Measurements from ENCODE around the gene HSPB1.
"Not testable (repeated sequence)": the region's sequence is repeated elsewhere in the genome, so short reads cannot be mapped to it uniquely, and the experiment has no call there.

Gene HSPB1

GRCh38 chr7:76269895-76270294, 32.6 kb upstream of the HSPB1 start:
- peaks cover 0 to 4% of the 10 kb centered on the region in 2 donors for H3K4me1 Mint-ChIP-seq (ENCODE audit: low read depth in 2 of 2)

GRCh38 chr7:76271384-76271783, 31.1 kb upstream of the HSPB1 start:
- H3K4me1 Mint-ChIP-seq (ENCODE audit: low read depth in 2 of 2); H3K27ac Mint-ChIP-seq; DNase-seq; H3K4me3 Mint-ChIP-seq; H3K9me3 Mint-ChIP-seq; H3K36me3 Mint-ChIP-seq (ENCODE audit: insufficient read depth); ATAC-seq (replicated peaks): not testable (repeated sequence)
- peaks cover 55 to 56% of the 10 kb centered on the region in 2 donors for H3K27me3 Mint-ChIP-seq

More at GRCh38 chr7:76269895-76270294, 32.6 kb upstream of the HSPB1 start:
- ATAC-seq (replicated peaks) (no peak), DNase-seq (no peak)
- H3K27me3 Mint-ChIP-seq, result peaks cover 54 to 60% of the 10 kb centered on the region in 2 donors
- no peak overlapping the region for H3K27ac Mint-ChIP-seq
- no peak overlapping the region for H3K4me3 Mint-ChIP-seq
- no peaks in the 10 kb centered on the region for H3K9me3 Mint-ChIP-seq
- H3K36me3 Mint-ChIP-seq (ENCODE audit: insufficient read depth), result no peaks in the 10 kb centered on the region

GRCh38 chr7:76272142-76272541, 30.3 kb upstream of the HSPB1 start:
- Mint-ChIP-seq H3K4me3 (no peak overlapping the region), H3K4me1 (ENCODE audit: low read depth in 2 of 2) (peaks cover 0 to 4% of the 10 kb centered on the region in 2 donors), H3K9me3 (no peaks in the 10 kb centered on the region), H3K27ac (no peak overlapping the region), H3K27me3 (peaks cover 60 to 62% of the 10 kb centered on the region in 2 donors), H3K36me3 (ENCODE audit: insufficient read depth) (no peaks in the 10 kb centered on the region)
- DNase-seq, result no peak
- ATAC-seq (replicated peaks), result no peak

- Mint-ChIP-seq H3K4me1 (ENCODE audit: low read depth in 2 of 2) (peaks cover 0 to 4% of the 10 kb centered on the region in 2 donors), H3K27ac (no peak overlapping the region), H3K4me3 (no peak overlapping the region), H3K27me3 (peaks cover 55 to 57% of the 10 kb centered on the region in 2 donors), H3K36me3 (ENCODE audit: insufficient read depth) (no peaks in the 10 kb centered on the region), H3K9me3 (no peaks in the 10 kb centered on the region)
- DNase-seq (no peak), ATAC-seq (replicated peaks) (no peak)
Measured at GRCh38 chr7:76272851-76273497, 29.5 kb upstream of the HSPB1 start.

- Mint-ChIP-seq H3K4me3 (no peak overlapping the region), H3K4me1 (ENCODE audit: low read depth in 2 of 2) (peaks cover 0 to 2% of the 10 kb centered on the region in 2 donors), H3K36me3 (ENCODE audit: insufficient read depth) (no peaks in the 10 kb centered on the region), H3K27me3 (peaks cover 50 to 52% of the 10 kb centered on the region in 2 donors), H3K9me3 (no peaks in the 10 kb centered on the region), H3K27ac (no peak overlapping the region)
- no peak for ATAC-seq (replicated peaks)
- no peak for DNase-seq
Measured at GRCh38 chr7:76273503-76273902, 29.0 kb upstream of the HSPB1 start.

- Mint-ChIP-seq H3K9me3 (no peaks in the 10 kb centered on the region), H3K27me3 (peaks cover 44 to 69% of the 10 kb centered on the region in 2 donors), H3K4me3 (no peak overlapping the region), H3K27ac (no peak overlapping the region), H3K36me3 (ENCODE audit: insufficient read depth) (peaks cover 5% of the 10 kb centered on the region), H3K4me1 (ENCODE audit: low read depth in 2 of 2) (peaks cover 12 to 13% of the 10 kb centered on the region in 2 donors)
- no peak for ATAC-seq (replicated peaks)
- DNase-seq, result no peak
Measured at GRCh38 chr7:76278540-76278939, 23.9 kb upstream of the HSPB1 start.

- Mint-ChIP-seq H3K27ac (no peak overlapping the region), H3K9me3 (no peaks in the 10 kb centered on the region), H3K4me1 (ENCODE audit: low read depth in 2 of 2) (peaks cover 13 to 15% of the 10 kb centered on the region in 2 donors), H3K36me3 (ENCODE audit: insufficient read depth) (peaks cover 10% of the 10 kb centered on the region), H3K27me3 (peaks cover 48 to 67% of the 10 kb centered on the region in 2 donors), H3K4me3 (peak overlapping the region; percentile 70 to 80)
- ATAC-seq (replicated peaks), result no peak
- DNase-seq, result no peak
Measured at GRCh38 chr7:76280408-76280807, 22.1 kb upstream of the HSPB1 start.

GRCh38 chr7:76281006-76281705, 21.3 kb upstream of the HSPB1 start:
- Mint-ChIP-seq H3K4me1 (ENCODE audit: low read depth in 2 of 2) (peaks cover 13 to 15% of the 10 kb centered on the region in 2 donors), H3K9me3 (no peaks in the 10 kb centered on the region), H3K27ac (peak overlapping the region in 1 of 2 donors; percentile 53), H3K4me3 (peak overlapping the region; percentile 70 to 80), H3K27me3 (peaks cover 48 to 64% of the 10 kb centered on the region in 2 donors), H3K36me3 (ENCODE audit: insufficient read depth) (peaks cover 10% of the 10 kb centered on the region)
- DNase-seq (no peak), ATAC-seq (replicated peaks) (peak; percentile 73)

- H3K4me1 Mint-ChIP-seq (ENCODE audit: low read depth in 2 of 2), result peaks cover 13 to 15% of the 10 kb centered on the region in 2 donors
- no peaks in the 10 kb centered on the region for H3K9me3 Mint-ChIP-seq
- peak overlapping the region; percentile 76 to 78 for H3K4me3 Mint-ChIP-seq
- peaks cover 10% of the 10 kb centered on the region for H3K36me3 Mint-ChIP-seq (ENCODE audit: insufficient read depth)
- peaks cover 45 to 60% of the 10 kb centered on the region in 2 donors for H3K27me3 Mint-ChIP-seq
- no peak overlapping the region for H3K27ac Mint-ChIP-seq
- no peak for ATAC-seq (replicated peaks)
- DNase-seq, result no peak
Measured at GRCh38 chr7:76281706-76282343, 20.6 kb upstream of the HSPB1 start.

- DNase-seq (no peak), ATAC-seq (replicated peaks) (peak; percentile 52)
- Mint-ChIP-seq H3K4me1 (ENCODE audit: low read depth in 2 of 2) (peaks cover 13 to 15% of the 10 kb centered on the region in 2 donors), H3K9me3 (no peaks in the 10 kb centered on the region), H3K4me3 (peak overlapping the region; percentile 76 to 78), H3K27me3 (peaks cover 43 to 59% of the 10 kb centered on the region in 2 donors), H3K27ac (no peak overlapping the region), H3K36me3 (ENCODE audit: insufficient read depth) (peaks cover 10% of the 10 kb centered on the region)
Measured at GRCh38 chr7:76282344-76283253, 19.9 kb upstream of the HSPB1 start.

- peaks cover 43 to 59% of the 10 kb centered on the region in 2 donors for H3K27me3 Mint-ChIP-seq
- H3K4me1 Mint-ChIP-seq (ENCODE audit: low read depth in 2 of 2), result peaks cover 13 to 15% of the 10 kb centered on the region in 2 donors
- H3K4me3 Mint-ChIP-seq, result peak overlapping the region; percentile 59 to 68
- DNase-seq (no peak), ATAC-seq (replicated peaks) (no peak)
- no peak overlapping the region for H3K27ac Mint-ChIP-seq
- peaks cover 13% of the 10 kb centered on the region for H3K36me3 Mint-ChIP-seq (ENCODE audit: insufficient read depth)
- no peaks in the 10 kb centered on the region for H3K9me3 Mint-ChIP-seq
Measured at GRCh38 chr7:76283254-76284159, 19.0 kb upstream of the HSPB1 start.

Data from effector memory CD8-positive, alpha-beta T cell (primary cell).